Measurements from ENCODE around the gene CARMIL1.
"Not testable (repeated sequence)": the region's sequence is repeated elsewhere in the genome, so short reads cannot be mapped to it uniquely, and the experiment has no call there.

Gene CARMIL1

GRCh38 chr6:25377664-25378063 is 98.5 kb downstream of the CARMIL1 start:
- POLR2A ChIA-PET = interaction anchor here (1.0 kb wide), 1 partner anchor 8 kb away, joined by 3 read pairs; no protein-coding TSS in a partner anchor
- H3K4me1 ChIP-seq (ENCODE audit: control insufficient read depth, insufficient read depth, low read length) = no peaks in the 10 kb centered on the region
- no peak for TF ChIP-seq SCRT1 (tag by site-specific recombination; IDR thresholded peaks at IDR 0.05; ENCODE audit: borderline replicate concordance)
- no peak for TF ChIP-seq SP7 (tag by site-specific recombination; IDR thresholded peaks at IDR 0.05)
- TF ChIP-seq REPIN1 (tag by site-specific recombination; IDR thresholded peaks at IDR 0.05; ENCODE audit: low read depth) = no peak
- no peak for TF ChIP-seq ZNF157 (tag by site-specific recombination; IDR thresholded peaks at IDR 0.05)
- no peak for TF ChIP-seq ZNF501 (tag by site-specific recombination; IDR thresholded peaks at IDR 0.05)
- no peak for TF ChIP-seq ZIC2 (tag by site-specific recombination; IDR thresholded peaks at IDR 0.05)
- no peak for TF ChIP-seq REST (tag by site-specific recombination; IDR thresholded peaks at IDR 0.05)
- no peak for TF ChIP-seq ZSCAN30 (tag by site-specific recombination; IDR thresholded peaks at IDR 0.05)
- TF ChIP-seq ZNF404 (tag by site-specific recombination; IDR thresholded peaks at IDR 0.05) = no peak
- no peak for TF ChIP-seq TSHZ1 (tag by site-specific recombination; IDR thresholded peaks at IDR 0.05; ENCODE audit: borderline replicate concordance)
- no peak for TF ChIP-seq ZNF548 (tag by site-specific recombination; IDR thresholded peaks at IDR 0.05)
- no peak for TF ChIP-seq ZBTB49 (tag by site-specific recombination; IDR thresholded peaks at IDR 0.05; ENCODE audit: low read depth)
- no peak for TF ChIP-seq ZNF654 (tag by site-specific recombination; IDR thresholded peaks at IDR 0.05; ENCODE audit: low read depth)
- TF ChIP-seq ZNF18 (tag by site-specific recombination; IDR thresholded peaks at IDR 0.05) = no peak
- no peaks in the 10 kb centered on the region for H3K36me3 ChIP-seq (ENCODE audit: control insufficient read depth in 2 of 2, insufficient read depth in 1 of 2, low read length in 2 of 2)
- H3K4me3 ChIP-seq (ENCODE audit: low read depth, low read length) = no peak overlapping the region
- no peaks in the 10 kb centered on the region for H3K9me3 ChIP-seq (ENCODE audit: control insufficient read depth, insufficient read depth, low read depth, low read length)
- no peak overlapping the region for H3K27ac ChIP-seq (ENCODE audit: extremely low read depth, low read depth, low read length)
- CTCF ChIA-PET = interaction anchor here (0.8 kb wide), 1 partner anchor 112 kb away, joined by 3 read pairs; no protein-coding TSS in a partner anchor

GRCh38 chr6:25381077-25381476 is 101.9 kb downstream of the CARMIL1 start:
- H3K4me1 ChIP-seq (ENCODE audit: control insufficient read depth, insufficient read depth, low read length) = no peaks in the 10 kb centered on the region
- H3K4me3 ChIP-seq (ENCODE audit: low read depth, low read length) = no peak overlapping the region
- H3K9me3 ChIP-seq (ENCODE audit: control insufficient read depth, insufficient read depth, low read depth, low read length) = no peaks in the 10 kb centered on the region
- TF ChIP-seq ZNF548 (tag by site-specific recombination; IDR thresholded peaks at IDR 0.05) (no peak), GLIS2 (tag by site-specific recombination; IDR thresholded peaks at IDR 0.05) (no peak)
- ChIA-PET POLR2A (no interaction called here), CTCF (no interaction called here)
- H3K36me3 ChIP-seq (ENCODE audit: control insufficient read depth in 2 of 2, insufficient read depth in 1 of 2, low read length in 2 of 2) = no peaks in the 10 kb centered on the region
- no peak overlapping the region for H3K27ac ChIP-seq (ENCODE audit: extremely low read depth, low read depth, low read length)

GRCh38 chr6:25382476-25382875 is 103.3 kb downstream of the CARMIL1 start:
- not testable (repeated sequence) for H3K27ac ChIP-seq (ENCODE audit: extremely low read depth, low read depth, low read length); H3K36me3 ChIP-seq (ENCODE audit: control insufficient read depth in 2 of 2, insufficient read depth in 1 of 2, low read length in 2 of 2); H3K4me1 ChIP-seq (ENCODE audit: control insufficient read depth, insufficient read depth, low read length); H3K4me3 ChIP-seq (ENCODE audit: low read depth, low read length); H3K9me3 ChIP-seq (ENCODE audit: control insufficient read depth, insufficient read depth, low read depth, low read length)
- ChIA-PET POLR2A (interaction anchor here (0.6 kb wide), 1 partner anchor 103 kb away, joined by 6 read pairs; no protein-coding TSS in a partner anchor), CTCF (interaction anchor here (0.7 kb wide), 1 partner anchor 117 kb away, joined by 3 read pairs; no protein-coding TSS in a partner anchor)
